Kidney glomerular epithelial cell (primary cell): ENCODE measurements around the gene EMSY.
A peak's percentile ranks its signal among the peaks of the same experiment; 100 is the strongest.

Experiments used
- DNase-seq: peaks from one replicate; lab custom pipeline; 2025; lab: John Stamatoyannopoulos, UW

Gene EMSY

DNA sequence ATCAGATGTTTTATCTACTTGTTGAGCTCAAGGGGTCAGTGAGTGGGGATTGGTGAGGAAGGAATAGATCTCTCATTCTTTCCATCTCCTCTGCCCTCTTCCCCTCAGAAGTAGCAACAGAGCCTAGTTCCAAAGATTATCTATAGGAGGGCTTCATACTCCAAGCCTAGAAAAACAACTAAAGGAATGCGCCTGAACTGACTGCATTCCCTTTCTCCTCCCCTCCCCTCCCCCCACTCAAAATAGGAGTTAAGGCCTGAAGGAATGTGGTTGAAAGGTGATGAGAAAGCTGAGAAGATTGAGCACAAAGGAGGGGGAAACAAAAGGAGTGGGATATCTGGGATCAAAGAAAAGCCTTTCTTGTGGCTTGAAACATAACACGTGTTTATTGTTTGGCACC, 10.5 kb downstream of the EMSY start:
- DNase-seq = no peak

DNA sequence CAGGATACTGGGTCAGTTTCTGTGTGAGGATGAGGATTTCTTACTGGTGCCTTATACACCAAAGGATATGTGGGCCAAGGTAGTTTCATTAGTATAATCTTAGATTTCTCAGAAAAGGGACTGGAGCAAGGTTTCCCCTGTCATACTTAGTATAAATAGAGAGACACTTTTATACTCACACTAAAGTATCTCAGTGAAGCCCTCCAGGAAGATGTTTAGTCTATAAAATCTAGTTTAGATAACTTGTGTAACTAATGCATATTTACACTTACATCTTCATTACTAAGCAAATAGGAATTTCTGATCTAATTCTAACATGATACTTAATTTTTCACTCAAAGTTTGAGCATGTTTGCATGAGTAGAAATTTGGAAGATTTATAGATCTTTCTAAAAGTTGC, 11.1 kb downstream of the EMSY start:
- no peak for DNase-seq

DNA sequence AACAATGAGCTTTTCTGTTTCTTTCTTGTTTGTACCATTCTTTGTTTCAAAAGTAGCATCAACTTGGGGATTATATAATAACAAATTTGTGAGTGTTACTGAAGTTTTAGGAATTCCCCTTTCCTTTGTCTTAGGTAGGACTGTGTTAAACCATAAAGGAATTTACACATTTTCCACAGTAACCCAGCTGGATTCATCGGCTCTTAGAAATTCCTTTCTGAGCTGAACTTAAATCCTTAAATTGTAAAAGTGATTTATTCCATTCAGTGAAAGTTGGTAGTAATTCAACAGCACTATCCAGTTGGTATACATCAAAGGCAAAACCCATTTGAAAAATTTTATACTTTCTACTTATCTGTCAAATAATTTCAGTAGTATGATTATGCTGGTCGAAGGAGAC, 11.8 kb downstream of the EMSY start:
- no peak for DNase-seq

DNA sequence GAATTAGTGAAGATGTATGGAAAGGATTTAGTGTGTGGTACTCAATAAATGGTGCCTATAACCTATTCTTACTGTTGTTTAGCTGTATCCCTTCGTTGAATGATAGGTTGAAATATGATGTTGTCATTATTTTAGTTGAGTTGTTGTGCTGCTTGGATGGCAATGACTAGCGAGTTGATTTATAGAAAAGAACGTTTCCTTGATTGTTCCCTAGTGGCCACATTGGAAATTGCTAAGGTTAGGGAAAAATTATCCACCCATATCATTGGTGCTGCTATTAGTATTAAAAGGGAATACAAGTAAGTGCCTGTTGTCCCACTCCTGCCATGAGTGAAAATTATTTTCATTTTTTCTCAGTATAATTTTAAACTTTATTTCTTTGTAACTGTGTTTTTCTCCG, 14.5 kb downstream of the EMSY start:
- no peak for DNase-seq

DNA sequence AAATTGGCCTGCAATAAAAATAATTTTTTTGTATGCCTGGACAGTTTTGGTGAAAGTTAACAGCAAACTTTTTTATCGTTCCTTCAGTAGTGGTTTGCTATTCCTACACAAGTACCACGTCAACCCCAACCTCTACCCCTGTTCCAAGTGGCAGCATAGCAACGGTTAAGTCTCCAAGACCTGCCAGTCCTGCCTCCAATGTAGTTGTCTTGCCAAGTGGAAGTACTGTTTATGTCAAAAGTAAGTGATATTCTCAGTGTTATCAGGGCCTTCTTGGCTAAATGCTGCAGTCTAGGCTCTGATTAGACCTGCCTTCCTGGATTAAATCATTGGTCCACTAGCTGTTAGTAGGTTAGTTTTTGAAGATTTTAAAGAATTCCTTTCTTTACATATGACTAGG, 15.0 kb downstream of the EMSY start:
- no peak for DNase-seq

DNA sequence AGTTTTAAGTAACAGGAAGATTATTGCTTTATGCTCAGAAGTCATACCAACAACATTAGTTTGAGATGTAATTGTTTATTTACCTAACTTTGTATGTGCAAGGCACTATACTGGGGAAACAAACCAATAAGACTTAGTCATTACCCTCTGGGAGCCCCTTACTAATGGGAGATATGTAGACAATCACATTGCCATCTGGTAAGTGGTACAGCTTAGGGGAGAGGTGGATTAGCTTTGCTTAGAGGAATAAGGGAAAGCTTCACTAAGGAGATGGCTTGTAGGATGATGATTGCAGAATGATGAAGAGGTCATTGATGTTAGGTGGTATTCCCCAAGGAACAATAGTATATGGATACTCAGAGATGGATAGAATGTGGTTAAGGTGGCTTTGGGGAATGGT, 17.5 kb downstream of the EMSY start:
- DNase-seq = no peak

DNA sequence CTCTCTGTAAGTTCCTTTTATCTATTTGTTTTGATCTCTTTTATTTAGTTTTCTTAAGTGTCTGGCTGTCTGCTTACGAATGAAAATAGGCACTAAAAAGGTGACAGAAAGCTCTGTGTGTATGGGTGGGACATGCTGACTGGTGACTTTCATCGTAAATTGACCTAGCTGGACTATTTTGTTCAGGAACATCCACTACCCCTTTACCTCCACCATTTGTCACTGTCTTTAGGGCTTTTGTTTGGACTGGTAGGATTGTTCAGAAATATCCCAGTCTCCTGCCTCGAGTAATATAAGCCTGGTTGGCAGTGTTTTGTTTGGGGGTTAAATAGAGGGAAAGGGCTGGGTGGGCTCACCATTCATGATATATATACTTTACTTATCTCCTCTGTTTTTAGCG, 20.9 kb downstream of the EMSY start:
- no peak for DNase-seq

DNA sequence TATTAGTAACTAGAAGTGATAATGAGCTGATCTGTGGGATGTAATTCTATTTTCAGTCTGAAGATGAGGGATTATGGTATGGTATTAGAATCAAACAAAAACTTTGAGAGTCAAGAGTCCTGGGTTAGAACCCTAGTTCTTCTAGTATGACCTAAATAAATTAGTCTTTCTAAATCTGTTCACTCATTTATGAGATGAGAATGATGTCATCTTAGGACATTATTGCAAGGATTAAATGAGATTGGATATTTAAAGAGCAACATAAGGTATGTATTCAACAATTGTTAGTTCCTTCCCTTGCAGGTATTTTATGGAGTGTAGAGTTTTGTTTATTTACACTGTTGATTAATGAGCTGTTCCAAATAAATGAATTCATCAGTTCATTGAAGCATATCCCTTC, 21.8 kb downstream of the EMSY start:
- no peak for DNase-seq

DNA sequence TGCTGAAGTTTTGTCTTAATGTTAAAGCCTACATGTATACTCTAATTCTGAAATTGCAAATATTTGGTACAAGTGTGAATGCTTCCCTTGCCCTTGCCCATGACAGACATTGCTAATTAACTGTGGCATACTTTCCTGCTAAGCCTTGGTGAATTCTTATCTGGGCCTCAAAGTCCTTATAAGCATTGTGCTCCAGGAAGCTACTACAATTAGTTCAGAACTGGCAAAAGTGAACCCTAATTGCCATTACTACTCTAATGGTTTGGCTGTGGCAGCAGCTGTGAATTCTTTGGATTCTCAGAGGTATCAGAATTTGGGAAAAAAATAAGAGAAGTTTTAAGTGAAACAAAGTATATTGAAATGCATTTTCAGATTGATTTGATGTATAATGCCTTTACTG, 24.3 kb downstream of the EMSY start:
- DNase-seq = no peak

DNA sequence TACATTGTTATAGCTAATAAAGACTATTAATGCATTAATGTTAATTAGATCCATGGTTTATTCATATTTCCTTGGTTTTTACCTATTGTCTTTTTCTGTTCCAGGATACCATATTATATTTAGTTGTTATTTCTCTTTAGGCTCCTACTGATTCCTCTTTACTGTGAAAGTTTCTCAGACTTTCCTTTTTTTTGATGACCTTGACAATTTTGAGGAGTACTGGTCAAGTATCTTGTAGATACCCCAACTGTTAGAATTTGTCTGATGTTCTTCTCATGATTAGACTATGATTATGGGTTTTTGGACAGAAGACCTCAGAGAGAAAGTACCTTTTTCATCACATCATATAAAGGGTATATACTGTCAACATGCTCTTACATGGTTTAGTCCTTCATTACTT, 26.6 kb downstream of the EMSY start:
- no peak for DNase-seq

DNA sequence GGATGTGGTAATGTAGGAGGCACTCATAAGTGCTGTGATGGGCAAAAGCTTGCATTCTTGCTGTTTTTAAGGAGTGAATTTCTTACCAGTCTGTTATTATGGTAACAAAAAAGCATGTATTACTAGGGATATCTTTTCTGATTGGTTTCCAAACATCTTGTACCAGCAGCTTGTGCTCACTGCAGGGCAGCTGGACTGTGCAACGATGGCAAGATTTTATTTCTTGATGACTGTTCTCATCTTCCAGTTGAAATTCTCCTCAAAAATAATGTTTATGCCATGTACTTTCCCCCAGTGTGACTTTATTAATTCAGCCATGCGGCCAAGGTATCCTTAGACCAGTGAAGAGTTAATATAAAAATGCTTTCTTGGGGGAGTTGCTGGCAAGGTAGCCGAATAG, 35.4 kb downstream of the EMSY start:
- no peak for DNase-seq

DNA sequence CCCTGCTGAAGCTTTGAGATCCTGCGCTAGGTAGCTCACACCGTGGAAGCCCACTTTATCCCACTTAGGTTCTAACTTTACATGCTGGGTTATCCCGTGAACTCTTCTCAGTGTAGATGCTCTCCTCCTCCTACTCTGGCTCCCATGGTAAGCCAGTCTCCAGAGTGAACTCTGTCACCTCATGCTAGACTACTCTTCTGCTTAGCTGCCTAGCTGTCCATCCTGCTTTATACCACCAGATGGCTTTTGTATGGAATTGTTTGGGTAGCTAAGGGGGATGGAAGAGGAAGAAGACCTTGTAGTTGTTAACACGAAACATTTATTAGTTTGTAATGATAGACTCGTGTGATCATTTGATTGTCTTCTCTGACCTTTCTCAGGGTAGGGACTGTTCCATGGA, 46.8 kb downstream of the EMSY start:
- DNase-seq = no peak

DNA sequence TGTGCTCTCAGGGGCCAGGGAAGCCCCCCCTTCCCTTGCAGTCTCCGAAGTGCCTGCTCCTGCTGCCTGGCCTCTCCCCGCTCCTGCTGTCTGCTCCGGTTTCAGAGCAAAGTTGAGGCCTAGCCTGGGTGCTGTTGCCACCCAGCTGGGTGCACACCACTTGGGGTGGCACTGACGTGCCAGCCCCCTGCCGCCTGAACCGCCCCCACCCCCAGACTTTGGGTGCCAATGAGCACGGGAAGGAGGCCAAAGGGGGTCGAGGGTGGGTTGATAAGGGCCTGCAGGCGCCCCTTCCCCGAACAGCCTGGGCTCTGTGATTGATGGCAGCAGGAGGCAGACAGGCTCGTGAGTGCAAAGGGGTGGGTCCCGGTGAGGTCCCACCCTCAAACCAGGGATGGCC, 48.2 kb downstream of the EMSY start:
- no peak for DNase-seq

DNA sequence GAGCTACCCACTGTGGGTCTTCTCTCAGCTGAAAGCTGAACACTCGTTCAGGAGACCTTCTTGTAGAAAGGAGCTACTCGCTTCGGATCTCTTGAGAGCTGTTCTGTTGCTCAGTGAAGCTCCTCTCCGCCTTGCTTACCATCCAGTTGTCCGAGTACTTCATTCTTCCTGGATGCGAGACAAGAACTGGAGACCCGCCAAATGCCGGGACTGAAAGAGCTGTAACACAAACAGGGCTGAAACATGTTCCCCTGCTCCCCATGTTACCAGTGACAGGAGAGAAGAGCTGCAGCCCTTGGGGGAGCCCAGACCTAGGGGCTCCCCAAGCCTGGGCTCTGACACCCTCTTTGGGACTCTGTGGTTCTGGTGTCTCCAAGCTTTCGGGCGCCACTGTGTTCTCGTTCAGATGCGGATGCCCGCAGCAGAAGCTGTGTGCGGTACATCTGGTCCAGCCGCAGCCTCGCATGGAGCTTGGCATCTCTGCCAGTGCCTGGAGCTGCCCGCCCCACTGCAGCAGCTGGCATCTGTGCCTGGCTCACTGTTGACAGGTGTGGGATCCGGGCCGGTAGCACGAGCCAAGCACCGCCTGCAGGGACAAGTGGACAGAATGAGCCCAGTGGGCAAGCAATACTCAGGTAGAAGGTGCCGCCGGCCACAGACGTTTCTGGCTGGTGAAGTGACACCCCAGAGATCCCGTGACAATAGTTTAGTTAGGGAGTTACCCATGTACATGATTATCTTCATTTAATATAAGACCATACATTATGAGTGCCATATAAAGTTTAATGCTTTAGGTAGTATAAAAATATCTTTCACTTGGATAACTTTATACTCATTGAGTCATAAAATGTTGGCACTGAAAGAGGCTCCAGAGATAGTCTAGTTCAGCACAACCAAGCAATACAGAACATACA, 49.1 kb downstream of the EMSY start:
- no peak for DNase-seq

DNA sequence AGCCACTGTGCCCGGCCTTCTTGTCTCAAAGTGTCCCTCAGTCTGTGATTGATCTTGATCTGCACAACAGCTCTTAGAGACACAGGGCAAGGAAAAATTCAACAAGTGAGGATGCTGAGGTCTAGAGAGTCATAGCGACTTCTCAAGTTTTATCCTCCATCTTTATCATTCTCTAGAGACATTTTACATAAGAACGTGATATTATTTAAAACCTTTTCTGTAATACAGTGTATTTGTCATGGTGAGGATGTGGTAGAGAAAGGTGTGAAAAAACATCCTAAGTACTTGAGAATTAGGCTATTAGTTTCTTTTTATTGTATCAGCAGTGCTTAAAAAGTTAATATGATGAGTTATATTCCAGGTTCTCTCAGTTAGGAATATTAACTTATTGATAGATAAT, 50.2 kb downstream of the EMSY start:
- DNase-seq = no peak

DNA sequence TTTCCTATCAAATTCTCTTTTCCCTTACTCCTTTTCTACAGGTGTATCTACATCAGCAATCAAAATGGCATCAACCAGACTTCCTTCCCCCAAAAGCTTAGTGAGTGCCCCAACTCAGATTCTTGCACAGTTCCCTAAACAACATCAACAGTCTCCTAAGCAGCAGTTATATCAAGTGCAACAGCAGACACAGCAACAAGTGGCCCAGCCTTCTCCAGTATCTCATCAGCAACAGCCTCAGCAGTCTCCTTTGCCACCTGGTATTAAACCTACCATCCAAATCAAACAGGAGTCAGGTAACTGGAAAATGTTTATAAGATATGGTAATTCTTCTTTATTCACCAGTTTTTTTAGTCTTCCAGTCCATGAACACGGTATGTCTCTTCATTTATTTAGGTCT, 51.4 kb downstream of the EMSY start:
- DNase-seq = no peak

DNA sequence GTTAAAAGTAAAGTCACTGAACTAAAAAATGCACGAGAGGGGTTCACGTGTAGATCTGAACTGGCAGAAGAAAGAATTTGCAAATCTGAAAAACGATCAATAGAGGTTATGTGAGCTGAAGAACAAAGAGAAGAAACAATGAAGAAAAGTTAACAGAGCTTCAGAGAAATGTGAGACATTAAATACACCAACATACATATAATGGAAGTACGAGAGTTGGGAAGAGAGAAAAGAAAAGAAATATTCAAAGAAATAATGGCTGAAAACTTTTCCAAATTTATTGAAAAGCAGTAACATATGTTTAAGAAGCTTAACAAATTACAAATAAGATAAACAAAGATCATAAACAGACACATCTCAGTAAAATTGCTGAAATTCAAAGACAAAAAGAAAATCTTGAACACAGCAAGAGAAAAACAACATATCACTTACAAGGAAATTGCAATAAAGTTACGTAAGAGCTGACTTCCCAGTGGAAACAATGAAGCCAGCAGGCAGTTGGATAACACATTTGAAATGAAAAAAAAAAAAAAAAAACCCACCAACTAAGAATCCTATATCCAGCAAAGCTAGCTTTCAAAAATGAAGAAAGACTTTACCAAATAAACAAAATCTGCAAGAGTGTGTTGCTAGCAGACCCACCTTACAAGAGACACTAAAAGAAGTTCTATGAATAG, 56.8 kb downstream of the EMSY start:
- no peak for DNase-seq

DNA sequence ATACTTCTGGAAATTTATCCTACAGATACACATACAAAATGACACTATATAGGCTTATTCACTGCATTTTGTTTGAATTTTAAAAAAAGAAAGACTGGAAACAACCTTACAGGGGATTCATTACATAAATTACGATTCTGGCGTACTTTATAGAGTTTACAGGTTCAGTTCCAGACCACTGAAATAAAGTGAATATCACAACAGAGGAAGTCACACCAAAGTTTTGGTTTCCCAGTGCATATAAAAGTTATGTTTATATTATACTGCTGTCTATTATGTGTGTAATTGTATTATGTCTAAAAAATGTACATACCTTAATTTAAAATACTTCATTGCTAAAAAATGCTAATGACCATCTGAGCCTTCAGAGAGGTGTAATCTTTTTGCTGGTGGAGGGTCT, 62.0 kb downstream of the EMSY start:
- DNase-seq = no peak

DNA sequence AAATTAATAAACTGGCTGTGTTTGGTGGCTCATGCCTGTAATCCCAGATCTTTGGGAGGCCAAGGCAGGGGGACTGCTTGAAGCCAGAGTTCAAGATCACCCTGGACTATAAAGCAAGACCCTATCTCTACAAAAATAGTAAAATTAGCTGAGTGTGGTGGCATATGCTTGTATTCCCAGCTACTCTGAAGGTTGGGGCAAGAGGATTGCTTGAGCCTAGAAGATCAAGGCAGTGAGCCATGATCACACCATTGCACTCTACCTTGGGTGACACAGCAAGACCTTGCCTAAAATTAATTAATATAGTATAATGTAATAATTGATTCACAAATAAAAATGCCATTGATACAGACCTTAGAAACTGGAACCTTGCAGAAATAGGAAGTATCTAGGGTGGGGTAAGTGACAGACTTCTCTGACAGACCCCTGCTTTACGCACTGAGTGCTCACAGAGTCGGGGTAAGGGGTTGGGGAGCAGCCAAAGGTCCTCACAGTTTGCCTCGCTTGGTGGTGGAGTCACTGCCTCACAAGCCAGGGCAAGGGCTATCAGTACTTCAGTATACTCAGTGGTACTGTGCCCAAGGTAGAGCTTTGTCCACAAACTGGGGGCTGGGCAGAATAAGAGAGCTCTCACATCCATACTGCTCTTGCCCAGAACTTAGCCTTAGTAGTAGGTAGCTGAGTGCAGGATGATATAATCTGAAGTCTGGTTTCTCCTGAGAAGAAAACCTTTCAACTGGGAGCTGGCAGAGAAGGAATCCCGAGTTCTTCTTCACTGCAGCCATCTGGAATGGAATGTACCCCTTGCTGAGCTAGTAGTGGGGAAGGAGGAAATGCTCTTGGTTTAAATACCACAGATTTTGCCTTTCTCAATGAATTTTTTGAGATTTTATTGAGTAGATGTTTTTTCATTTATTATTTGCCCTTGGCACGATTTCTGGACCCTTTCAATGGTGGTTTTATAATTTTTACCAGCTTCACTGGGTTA, 65.5 kb downstream of the EMSY start:
- DNase-seq = peak; percentile 47

DNA sequence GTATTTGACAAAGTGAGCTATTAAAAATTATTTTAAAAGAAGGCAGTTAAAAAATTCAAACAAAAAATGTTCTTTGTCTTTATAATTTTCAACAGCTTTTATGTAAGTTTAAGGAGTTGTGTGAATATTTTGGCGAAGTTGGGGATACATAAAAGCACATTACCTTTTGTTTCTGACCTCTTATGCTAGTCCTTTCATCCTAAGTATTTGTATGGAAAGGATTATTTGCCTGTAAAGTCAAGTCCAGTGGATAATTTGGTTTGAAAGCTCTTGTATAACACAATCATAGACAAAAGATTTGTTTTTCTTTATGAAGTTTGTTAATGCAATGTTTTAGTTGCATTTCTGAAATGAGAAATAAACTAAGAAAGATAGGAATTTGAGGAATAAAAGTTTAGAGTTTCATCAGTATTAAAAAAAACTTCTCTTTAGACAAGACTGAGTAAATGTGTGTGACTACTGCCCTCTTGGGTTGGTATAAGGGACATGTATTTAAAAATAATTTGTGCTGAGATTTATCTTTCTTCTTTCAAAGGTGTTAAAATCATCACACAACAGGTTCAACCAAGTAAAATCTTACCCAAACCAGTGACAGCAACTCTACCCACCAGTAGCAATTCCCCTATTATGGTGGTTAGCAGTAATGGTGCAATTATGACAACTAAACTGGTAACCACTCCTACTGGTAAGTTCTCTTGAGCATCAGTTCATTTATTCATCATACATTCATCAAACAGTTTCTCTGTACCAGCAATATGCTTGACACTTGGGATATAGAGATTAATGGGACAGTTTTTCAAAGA, 68.2 kb downstream of the EMSY start:
- peak; percentile 25 for DNase-seq

DNA sequence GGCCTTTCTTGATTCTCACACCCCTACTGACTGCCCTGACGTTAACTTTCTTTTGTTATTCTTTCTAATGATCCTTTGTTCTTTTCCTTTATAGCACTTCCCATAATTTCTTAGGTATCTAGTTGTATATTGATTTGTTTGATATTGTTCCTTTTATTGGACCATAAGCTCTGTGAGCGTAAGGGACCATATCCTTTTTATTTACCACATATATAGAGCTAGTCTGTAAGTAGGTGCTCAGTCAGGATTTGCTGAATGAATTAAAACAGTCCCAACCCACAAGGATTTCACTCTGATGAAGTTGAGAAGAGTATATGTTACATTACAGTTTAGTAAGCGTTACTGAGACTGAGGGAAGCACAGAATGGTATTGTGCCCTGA, 68.8 kb downstream of the EMSY start:
- no peak for DNase-seq

DNA sequence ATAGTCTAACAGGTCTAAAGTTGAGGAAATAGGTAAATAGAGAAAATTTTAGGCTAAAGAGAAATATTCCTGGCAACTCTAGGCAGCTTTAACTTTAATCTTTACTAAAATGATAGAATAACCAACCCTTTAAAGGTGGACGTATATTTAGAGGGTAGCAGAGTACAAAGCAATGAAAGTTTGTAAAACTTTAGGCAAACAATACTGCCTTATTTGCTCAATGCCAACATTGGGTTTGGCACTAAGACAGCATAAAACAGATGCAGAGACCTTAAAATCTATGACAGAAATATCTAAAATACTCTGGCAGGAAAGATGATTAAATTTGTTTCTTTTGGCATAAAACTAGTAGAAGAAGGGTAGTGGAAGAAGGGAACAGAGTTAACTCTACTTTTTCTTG, 70.7 kb downstream of the EMSY start:
- DNase-seq = no peak
